SKM-1 treated with dmso at 0.1 percent for 144 hours (cell line): ENCODE measurements around the gene HRH3.

ENCODE experiments used
- DNase-seq: peaks from one replicate; lab custom pipeline; 2025; ENCODE audit not compliant: unreplicated experiment; lab: John Stamatoyannopoulos, UW

Gene HRH3

DNA sequence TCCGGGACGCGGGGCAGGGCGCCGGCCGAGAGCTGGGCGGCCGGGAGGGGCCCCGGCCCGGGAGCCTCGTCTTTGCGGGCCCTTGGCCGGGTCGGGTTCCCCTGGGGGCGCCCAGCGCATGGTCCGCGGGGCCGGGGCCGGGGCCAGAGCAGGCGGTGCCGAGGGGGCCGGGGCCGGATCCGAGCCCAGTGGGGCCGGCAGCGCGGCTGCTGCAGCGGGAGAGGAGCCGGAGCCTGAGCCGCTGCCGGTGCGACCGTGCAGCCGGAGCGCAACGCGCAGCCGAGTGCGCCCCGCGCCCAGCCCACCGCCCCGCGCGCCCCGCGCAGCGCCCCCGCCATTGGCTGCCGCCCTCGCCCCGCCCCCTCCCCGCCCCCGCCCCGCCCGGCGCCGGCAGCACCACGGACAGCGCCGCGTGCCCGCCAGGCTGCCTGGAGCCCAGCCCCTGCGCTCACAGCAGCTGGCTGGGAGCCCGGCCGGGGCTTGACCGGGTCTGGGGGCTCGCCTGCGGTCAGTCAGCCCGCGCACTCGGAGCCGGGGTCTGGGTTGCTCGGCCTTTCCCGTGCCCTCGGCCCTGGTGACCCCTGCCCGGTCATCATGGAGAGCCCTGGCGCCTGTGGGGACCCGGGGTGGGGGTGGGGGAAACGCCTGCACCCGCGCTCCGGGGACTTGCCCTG is at the start of gene HRH3:
Gene HRH3, minus strand, starts transcription at position 287 of the 674 bp plus-strand sequence. CDS start 308 bp downstream, outside the sequence.
- no peak for DNase-seq

DNA sequence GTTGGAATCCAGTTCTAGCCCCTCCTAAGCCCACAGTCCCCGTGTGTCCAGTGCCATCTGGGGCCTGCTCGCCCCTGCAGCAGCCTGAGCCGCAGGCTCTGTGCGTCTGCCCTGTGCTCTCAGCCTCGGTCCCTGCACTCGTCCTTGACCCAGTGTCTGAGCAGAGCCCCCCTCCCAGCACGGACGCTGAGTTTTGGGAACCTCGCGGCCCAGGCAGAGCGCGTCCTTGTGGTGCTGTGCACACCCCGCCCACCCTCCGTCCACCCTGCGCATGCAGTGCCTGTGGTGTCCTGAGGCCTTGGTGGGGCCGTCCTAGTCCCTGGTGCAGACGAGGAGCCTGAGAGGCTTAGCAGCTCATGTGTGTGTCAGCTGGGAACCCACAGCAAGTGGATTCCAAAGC is 49.8 kb upstream of the HRH3 start:
- DNase-seq, result no peak

DNA sequence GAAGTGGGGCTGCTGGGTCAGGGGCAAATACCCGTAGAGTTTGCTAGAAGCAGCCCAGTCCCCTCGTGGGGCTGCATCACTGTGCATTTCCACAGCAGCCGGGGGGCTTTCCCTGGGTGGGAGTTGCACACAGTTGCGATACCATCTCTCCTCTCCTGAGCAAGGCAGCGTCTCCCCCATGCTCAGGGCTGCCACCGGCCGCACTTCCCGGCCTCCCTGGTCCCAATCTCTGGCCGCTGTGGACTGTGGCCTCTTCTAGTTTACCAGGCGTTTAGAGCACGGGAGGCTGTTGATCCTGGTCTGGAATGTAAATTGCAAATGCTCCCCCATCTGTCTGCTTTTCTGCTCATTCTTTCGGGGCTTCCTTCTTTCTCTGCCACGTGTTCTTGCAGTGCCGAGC is 49.3 kb upstream of the HRH3 start:
- no peak for DNase-seq

DNA sequence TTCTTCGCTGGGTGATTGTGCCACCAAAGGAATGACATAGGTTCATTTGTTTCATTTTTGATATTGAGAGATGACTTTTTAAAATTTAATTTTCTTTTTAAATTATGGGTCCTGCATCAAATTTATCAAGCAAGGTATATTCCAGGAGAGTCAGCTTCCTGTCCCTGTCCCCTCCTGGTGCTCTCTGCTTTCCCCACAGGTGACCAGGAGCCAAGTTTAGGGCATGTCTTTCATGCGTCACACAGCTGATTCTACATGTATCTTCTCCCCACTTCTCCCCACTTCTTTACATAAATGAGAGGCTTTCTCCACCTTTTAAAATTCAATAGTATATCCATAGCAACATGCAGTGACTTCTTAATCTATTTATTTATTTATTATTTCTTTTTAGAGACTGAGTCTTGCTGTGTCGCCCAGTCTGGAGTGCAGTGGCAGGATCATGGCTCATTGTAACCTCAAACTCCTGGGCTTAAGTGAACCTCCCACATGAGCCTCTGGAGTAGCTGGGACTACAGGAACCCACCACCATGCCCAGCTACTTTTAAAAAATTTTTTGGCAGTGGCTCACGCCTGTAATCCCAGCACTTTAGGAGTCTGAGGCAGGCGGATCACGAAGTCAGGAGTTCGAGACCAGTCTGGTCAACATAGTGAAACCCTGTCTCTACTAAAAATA is 48.3 kb upstream of the HRH3 start:
- DNase-seq, result no peak

DNA sequence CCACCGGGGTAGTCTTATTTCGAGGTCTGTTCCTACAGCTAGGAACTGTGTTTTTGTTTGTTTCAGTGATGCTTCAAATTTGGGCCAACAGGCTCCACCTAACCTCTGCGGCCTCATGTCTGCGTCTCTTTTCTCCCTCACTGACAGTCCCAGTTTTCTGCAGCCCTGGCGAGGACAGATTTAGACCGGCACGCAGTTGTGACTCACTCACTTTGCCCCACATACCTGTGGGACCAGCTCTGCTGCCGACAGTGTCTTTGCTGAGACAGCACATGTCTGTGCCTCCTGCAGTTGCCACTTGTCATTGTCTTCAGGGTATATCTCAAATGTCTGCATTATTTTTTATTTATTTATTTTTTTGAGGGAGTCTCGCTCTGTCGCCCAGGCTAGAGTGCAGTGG is 47.5 kb upstream of the HRH3 start:
- DNase-seq, result no peak

DNA sequence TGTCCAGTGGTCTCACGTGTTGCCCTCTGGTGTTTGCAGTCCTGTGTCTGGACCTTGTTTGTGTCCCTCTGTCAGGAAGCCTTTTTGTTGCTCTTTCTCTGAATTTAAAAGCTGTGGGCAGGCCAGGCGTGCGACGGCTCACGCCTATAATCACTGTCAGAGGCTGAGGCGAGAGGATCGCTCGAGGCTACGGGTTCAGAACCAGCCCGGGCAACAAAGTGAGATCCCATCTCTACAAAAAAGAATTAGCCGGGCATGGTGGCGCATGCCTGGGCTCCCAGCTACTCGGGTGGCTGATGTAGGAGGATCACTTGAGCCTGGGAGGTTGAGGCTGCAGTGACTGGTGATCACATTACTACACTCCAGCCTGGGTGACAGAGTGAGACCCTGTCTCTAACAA is 46.8 kb upstream of the HRH3 start:
- DNase-seq, result no peak

DNA sequence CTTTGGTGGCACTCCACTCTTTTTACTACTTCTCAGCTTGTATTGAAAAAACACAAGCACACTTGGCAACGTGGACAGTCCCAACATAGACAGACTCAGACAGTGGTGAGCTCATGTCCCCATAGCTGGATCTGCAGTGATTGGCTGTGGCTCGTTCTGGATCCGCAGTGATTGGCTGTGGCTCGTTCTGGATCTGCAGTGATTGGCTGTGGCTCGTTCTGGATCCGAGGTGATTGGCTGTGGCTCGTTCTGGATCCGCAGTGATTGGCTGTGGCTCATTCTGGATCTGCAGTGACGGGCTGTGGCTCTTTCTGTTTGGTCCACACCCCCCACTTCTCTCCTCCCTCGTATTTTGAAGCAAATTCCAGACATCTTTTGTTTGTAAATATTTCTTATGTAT is 46.3 kb upstream of the HRH3 start:
- DNase-seq, result no peak

DNA sequence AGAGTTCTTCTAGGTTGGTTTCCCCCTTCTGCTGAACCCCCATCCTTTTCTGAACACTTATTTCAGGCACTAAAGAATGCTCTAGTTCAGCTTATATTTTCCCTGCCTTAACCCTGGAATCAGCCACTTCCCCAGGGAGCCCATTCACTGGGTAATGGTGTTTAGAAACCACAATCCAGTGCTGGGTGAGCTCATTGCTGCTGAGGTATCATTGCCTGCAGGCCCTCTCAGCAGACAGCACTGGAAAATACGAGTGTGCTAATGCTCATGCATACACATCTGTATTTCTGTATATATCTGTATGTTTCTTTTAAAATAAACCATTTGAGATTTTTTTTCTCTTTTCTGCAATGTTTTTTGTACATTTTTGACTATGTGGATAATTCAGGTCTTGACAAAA is 45.3 kb upstream of the HRH3 start:
- DNase-seq, result no peak

DNA sequence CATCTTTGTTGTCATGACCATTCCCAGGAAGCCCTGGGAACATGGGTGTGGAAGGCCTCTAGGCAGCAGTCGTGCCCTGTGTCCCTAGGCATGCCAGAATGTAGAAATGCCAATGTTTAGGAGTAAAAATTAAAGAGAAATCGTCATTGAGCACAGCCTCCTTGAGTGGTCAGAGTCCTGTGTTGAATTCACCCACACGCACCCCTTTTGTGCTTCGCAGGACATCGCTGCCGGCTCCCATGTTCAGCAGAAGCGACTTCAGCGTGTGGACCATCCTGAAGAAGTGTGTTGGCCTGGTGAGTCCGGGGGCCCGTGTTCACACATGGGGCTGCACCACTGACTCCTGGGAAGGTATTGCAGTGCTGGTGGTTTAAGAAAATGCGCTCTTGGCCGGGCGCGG is 43.3 kb upstream of the HRH3 start:
- DNase-seq, result no peak

DNA sequence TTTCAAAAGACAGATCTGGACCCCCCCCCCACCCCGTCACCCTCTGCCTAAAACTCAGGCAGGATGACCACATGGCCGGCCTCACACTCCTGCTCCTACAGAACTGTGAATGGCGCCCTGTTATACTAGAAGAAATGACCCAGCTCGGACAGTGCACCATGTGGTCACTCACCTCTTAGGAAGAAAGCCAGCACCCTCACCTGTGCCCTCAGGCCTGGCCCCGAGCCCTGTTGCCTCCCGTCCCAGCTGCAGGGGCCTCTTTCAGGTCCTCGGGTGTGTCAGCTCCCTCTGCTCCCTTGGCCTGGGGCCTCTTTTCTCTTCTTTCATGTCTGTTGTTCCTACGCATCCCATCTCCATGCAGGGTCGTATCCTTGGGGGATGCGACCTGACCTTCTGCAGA is 42.0 kb upstream of the HRH3 start:
- no peak for DNase-seq

DNA sequence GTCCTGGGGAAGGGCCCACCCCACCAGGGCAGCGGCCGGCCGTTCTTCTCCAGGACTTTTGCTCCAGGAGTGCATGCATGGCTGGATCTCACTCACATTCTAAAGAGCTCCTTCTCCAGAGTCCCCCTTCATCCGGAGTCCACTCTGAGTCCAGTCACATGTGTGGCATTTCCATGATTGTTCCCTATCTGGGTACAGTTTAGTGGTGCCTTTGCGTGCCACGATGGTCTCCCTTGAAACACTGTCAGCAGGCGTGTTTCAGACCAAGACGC is 39.2 kb upstream of the HRH3 start:
- DNase-seq, result no peak

DNA sequence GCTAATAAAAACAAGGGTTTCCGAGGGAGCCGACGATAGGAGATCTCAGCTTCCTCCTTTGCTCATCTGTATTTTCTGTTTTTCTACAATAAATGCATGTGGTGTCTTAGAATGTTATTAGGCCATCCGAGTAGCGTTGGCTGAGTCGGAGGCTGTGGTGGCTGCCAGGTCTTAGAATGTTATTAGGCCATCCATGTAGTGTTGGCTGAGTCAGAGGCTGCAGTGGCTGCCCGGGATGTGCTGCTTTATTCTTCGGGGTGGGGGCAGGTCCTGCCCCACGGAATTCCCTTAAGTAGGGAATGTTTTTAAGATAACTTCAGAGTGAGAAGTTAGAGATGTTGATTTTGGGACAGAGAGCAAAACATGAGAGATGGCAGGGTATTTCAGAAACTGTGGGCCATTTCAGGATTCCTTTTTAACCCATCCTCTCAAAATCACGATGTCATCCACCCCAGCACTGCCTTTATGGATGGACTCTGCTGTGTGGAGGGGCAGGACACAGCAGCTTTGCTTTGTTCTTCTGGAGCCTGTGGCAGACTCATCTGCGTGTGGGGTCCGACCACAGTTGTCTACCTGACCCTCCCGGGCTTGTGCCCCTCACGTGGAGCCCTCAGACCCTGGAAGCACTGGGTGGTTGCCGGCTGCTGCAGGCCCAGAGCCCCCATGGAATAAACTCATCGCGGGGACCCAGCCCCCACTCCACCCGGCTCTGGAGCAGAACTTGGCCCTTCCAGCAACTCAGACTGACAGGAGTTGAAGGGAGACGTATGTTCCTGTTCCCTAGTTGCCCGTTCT is 38.6 kb upstream of the HRH3 start:
- DNase-seq, result no peak

DNA sequence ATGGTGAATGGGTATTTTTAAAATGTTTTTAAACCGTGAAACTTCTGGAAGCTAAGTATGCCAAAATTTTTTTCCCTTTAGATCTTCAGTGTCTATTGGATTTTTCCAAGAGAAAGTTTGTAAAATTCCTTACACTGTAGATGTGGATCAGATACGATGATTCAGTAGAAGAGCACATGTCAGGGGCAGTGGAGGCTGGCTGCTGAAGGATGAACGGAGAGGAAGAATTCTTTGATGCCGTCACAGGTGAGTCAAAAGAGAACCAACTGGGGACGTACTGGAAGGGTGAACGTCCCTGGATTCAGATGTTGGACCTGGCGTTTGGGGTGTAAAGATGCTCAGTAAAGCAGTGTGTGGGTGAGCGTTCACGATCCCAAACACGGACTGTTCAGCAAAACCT is 35.9 kb upstream of the HRH3 start:
- no peak for DNase-seq

DNA sequence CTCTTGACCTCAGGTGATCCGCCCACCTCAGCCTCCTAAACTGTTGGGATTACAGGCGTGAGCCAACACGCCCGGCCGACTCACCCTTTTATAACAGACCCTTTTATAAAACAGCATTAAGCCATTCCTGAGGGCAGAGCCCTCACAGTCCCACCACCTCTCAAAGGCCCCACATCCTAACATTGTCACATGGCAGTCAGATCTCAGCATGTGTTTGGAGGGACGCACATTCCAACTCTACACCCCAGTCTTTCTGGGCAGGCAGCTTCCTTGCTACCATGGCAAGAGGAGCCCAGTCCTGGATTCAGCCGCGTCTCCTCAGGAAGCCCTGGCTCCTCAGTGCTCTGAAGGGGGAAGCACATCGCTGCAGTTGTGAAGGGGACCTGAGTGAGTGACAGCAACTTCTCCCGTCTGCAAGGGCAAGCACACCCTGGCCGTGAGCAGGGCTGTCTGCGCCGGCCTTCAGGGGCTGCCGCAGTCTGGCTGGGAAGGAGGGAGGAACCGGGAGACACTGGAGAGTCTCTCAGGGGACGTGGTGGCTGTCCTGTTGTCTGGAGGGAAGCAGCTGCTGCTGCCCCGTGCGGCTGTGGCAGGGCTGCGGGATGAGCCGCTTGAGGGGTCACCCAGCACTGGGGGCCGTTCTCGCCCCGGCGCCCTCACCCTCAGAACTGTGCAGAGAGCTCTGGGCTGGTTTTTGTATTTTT is 34.1 kb upstream of the HRH3 start:
- no peak for DNase-seq

DNA sequence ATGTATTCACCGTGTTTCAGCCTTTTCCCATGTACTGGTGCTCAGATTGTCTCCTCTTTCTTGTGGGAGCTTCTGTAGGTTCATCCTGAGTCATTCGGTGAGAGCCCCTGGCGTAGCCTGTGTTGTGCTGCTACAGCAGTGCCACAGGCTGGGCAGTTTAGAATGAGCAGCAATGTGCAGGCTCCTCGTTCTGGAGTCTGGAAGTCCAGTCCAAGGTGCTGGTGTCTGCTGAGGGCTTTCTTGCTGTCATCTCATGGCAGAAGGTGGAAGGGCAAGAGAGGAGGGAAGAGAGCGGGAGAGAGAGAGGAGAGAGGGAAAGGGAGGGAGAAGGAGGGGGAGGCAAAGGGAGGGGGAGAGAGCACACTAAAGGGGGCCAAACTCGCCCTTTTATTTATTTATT is 33.3 kb upstream of the HRH3 start:
- no peak for DNase-seq

DNA sequence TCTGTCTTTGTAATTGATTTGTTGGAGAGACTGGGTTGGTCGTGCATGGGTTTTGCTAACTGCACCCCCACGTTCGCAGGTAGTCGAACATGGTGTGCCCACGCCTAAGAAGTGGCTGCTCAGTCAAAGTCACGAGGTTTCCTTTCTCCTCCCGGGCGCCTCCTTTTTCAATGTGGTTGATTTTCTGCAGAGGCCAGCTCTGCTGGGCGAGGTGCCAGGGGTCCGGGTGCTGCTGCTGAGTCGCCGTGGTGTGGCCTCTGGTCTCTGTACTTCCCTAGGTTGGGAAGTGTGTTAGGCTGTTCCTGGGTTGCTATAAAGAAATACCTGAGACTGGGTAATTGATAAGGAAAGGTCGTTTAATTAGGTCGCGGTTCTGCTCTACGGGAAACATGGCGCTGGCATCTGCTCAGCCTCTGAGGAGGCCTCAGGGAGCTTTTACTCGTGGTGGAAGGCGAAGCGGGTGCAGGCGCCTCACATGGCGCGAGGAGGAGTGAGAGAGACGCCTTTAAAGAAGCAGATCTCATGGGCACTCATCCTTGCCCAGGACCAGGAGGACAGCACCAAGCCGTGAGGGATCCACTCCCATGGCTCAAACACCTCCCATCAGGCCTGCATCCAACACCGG is 32.4 kb upstream of the HRH3 start:
- DNase-seq, result no peak

DNA sequence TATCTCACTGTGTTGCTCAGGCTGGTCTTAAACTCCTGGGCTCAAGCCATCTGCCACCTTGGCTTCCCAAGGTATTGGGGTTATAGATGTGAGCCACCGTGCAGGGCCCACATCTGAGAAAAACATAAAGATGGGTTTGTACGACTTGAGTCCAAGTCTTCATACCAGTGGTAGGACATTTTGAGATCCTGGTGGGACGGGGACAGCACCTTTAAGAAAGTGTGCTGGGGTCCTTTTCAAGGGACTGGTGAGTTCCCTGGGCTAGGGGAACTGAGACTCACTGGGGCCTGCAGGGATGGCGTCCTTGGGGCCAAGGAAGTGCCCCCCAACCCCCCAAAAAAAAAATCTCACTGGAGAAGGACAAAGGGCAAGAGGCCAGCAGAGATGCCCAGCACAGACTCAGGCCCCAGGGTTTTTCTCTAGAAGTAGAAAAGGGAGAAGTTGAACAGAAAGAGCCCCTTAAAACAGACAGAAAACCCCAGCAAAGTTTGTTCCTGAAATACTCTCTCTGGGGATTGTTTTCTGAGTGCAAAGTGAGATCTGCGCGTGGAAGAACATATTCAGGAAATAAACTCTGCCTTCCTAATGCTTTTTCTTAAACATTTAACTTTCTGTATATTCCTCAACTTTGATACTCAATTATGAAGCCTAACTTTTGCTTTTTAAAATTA is 28.9 kb upstream of the HRH3 start:
- DNase-seq, result no peak

DNA sequence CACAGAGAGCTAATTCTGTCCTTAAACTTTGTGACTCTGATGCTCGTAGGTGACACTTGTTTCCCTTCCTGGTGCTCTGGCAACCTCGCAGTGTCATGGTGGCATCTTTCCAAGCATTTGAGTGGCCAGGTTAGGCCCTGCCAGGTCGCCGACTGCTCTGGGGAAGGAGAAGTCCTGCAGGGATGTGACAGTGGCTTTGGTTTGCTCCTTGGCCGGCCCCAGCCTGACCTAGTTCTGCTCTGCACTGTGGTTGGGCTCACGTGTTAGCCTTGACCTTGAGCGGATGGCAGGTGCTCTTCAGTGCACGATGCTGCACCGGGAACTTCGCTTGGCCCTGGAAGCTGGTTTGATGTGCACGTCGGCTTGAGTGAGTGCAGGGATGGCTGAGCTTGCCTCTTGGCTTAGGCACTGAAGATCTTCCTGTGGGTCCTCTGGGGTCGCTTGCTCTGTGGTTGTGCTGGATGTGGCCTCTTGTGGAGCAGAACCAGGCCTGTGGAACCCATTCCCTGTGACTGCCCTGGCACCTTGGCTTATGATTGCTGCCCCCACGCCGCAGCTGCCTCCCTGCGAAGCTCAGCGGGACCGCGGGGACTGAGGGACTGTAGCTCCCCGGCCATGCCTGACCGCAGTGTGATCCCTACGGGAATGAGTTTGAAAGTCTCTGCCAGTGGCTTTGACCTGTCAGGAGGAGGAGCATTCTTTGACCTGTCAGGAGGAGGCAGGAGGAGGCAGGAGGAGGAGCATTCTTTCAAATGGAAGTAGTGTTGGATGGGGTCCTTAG is 27.0 kb upstream of the HRH3 start:
- DNase-seq, result no peak

DNA sequence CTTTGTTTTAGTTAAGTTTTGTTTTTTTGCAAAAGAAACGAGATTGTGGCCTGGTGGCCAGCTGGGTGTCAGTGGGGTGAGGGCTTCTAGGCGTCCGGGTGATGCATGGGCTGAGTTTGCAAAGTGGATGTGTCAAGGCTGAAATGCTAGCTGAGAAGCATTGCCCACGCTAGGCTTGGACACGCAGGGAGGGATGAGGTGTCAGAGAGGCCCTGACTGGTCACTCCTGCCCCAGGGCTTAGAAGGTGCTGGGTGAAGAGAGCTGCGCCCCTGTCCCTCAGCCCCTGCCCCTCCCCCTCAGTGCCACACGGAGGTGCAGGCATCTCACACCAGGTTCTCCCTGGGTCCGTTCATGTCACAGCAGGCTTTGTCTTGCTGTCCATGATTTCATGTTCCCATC is 26.4 kb upstream of the HRH3 start:
- DNase-seq, result no peak

DNA sequence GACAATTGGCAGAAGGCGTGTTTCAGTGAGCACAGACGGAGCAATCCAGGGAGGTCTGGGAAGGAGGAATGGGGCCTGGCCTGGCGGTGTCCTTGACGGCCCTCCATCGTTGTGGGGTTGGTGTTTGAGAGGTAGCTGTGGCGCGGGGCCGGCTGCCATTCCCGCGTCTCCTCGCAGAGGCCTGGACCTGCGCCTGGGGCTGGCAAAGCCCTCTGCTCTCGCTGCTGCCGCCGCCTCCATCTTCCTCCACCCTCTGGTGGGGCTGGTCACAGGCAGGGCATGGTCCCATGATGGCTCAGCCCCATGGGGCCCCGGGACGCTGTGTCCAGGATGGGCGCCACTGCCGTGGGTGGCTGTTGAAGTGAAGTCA is 25.8 kb upstream of the HRH3 start:
- no peak for DNase-seq
